ENCODE measurements around the gene ATP1A1.

Gene ATP1A1

GRCh38 chr1:116439701-116440100, 66.7 kb downstream of the ATP1A1 start:
- no peak for DNase-seq (ENCODE audit: low read depth in 2 of 2)

- no peak for DNase-seq (ENCODE audit: low read depth in 2 of 2)
Observed at GRCh38 chr1:116440731-116441130, 67.7 kb downstream of the ATP1A1 start.

- DNase-seq (ENCODE audit: low read depth in 2 of 2), result no peak
Observed at GRCh38 chr1:116445534-116445933, 72.5 kb downstream of the ATP1A1 start.

- no peak for DNase-seq (ENCODE audit: low read depth in 2 of 2)
Observed at GRCh38 chr1:116446686-116447085, 73.6 kb downstream of the ATP1A1 start.

GRCh38 chr1:116448785-116449385, 75.8 kb downstream of the ATP1A1 start:
- no peak for DNase-seq (ENCODE audit: low read depth in 2 of 2)

GRCh38 chr1:116449578-116449977, 76.5 kb downstream of the ATP1A1 start:
- no peak for DNase-seq (ENCODE audit: low read depth in 2 of 2)

- no peak for DNase-seq (ENCODE audit: low read depth in 2 of 2)
Observed at GRCh38 chr1:116451702-116452101, 78.7 kb downstream of the ATP1A1 start.

GRCh38 chr1:116453481-116453880, 80.4 kb downstream of the ATP1A1 start:
- no peak for DNase-seq (ENCODE audit: low read depth in 2 of 2)

- DNase-seq (ENCODE audit: low read depth in 2 of 2), result no peak
Observed at GRCh38 chr1:116453906-116454305, 80.9 kb downstream of the ATP1A1 start.
